ENCODE data around the gene OR14I1.

DNA sequence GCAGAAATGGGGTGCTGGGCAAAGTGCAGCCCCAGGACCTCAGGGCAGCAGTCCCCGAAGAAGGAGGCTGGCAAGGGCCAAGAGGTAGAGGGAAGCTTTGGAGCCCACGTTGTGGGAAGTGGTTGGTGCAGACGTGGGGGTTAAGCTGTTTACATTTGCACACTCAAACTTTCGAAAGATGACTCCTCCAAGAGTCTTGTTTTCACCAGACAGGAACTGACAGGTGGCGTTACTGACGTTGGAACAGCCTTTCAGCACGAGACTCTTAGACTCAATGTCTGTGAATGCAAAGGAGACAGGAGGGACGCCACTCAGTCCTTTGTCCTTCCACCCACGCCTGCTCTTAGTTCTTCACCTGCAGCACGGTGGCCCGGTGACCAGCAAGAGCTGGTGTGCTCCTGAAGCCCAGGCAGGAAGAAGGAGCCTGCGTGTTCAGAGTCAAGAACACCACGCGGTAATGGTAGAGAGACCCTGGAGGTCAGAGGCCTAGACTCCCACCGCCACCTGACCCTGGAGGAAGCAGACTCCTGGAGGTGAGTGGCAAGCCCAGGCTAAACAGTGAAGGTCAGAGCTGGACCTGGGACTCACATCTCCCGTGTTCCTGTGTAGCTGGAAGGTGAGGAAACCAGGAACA lies 37.1 kb upstream of the OR14I1 start:
- TF ChIP-seq, protein P1, sequence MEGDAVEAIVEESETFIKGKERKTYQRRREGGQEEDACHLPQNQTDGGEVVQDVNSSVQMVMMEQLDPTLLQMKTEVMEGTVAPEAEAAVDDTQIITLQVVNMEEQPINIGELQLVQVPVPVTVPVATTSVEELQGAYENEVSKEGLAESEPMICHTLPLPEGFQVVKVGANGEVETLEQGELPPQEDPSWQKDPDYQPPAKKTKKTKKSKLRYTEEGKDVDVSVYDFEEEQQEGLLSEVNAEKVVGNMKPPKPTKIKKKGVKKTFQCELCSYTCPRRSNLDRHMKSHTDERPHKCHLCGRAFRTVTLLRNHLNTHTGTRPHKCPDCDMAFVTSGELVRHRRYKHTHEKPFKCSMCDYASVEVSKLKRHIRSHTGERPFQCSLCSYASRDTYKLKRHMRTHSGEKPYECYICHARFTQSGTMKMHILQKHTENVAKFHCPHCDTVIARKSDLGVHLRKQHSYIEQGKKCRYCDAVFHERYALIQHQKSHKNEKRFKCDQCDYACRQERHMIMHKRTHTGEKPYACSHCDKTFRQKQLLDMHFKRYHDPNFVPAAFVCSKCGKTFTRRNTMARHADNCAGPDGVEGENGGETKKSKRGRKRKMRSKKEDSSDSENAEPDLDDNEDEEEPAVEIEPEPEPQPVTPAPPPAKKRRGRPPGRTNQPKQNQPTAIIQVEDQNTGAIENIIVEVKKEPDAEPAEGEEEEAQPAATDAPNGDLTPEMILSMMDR (IDR thresholded peaks at IDR 0.05), result no peak
- TF ChIP-seq POLR2A (IDR thresholded peaks at IDR 0.05), result no peak
